Measurements from ENCODE around the gene CMIP. TPM values are rescaled to one million over a fixed set of nuclear protein-coding genes. Genes with fewer than 3 reads are reported as not detected.

The CMIP gene
- total and polyA plus RNA-seq, 10 of the 15 experiments (the other 5 are each of a cell fraction or from before 2014, with no cell fraction given) = 1.2 to 43.2 (median 4.4) TPM

DNA sequence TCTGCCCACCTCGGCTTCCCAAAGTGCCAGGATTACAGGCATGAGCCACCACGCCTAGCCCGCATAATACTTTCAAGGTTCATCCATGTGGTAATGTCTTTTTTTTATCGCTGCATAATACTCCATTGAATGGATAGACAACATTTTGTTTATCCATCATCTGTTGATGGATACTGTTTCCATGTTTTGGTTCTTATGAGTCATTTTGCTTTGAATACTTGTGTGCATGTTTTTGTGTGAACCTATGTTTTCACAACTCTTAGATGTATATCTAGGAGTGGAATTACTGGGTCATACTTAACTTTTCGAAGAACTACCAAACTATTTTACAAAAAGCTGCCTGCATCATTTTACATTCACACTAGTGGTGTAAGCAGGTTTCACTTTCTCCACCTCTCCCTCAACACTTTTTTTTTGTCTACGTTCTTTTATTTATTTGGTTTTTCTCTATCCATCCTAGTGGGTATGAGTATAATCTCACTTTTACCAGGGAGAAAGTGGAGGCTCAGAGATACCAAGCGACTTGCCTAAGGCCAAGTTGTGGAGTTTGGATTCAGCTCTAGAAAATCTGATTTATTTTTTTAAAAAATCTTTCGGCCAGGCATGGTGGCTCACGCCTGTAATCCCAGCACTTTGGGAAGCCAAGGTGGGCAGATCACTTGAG, 151.2 kb downstream of the CMIP start:
- WGBS (ENCODE audit: insufficient coverage, insufficient replicate concordance, low lambda C conversion rate, missing lambda C conversion rate) = 94% methylated on average over 9 of the region's 9 CpGs
- no TSS peak for BruUV-seq (replicated peaks)
- in situ Hi-C loops (cut with MboI) = no loop called here
- intact Hi-C loops (cut with micrococcal nuclease; ENCODE audit: unreplicated experiment) = no loop called here
- no peak overlapping the region for H3K27ac ChIP-seq (ENCODE audit: control insufficient read depth, insufficient read depth)
- ChIA-PET RAD21 (ENCODE audit: unreplicated experiment) (no interaction called here), POLR2A (interaction anchor here (0.6 to 0.7 kb wide), 2 partner anchors 99 to 138 kb away, joined by 3 to 4 read pairs; no protein-coding TSS in a partner anchor), SMC1A (ENCODE audit: uncharacterized antibody, unreplicated experiment) (no interaction called here), CTCF (interaction anchor here (1.0 kb wide), 1 partner anchor 115 kb away, joined by 3 read pairs; no protein-coding TSS in a partner anchor)
- no peaks in the 10 kb centered on the region; the same call in none of the 2 replicates for H4K20me1 ChIP-seq (ENCODE audit: control insufficient read depth, insufficient read depth)
- no peaks in the 10 kb centered on the region for H3K4me1 ChIP-seq (ENCODE audit: control insufficient read depth, insufficient read depth, low read length)
- ATAC-seq (no peak), FAIRE-seq (no peak), DNase-seq (ENCODE audit: low read depth, low spot score) (no peak)
- H3K4me3 ChIP-seq = no peak overlapping the region
- H2AFZ ChIP-seq (ENCODE audit: control insufficient read depth, low read depth, low read length) = no peak overlapping the region
- no peaks in the 10 kb centered on the region for H3K27me3 ChIP-seq (replicated peaks in 1 of 2; ENCODE audit: control insufficient read depth in 2 of 2, insufficient read depth in 2 of 2, low read length in 1 of 2)
- no peak overlapping the region for H3K9ac ChIP-seq (ENCODE audit: control insufficient read depth, insufficient read depth, low read length)
- no peak overlapping the region for H3K4me2 ChIP-seq (ENCODE audit: control insufficient read depth, insufficient read depth)
- H3K36me3 ChIP-seq (ENCODE audit: control insufficient read depth in 2 of 2, insufficient read depth in 2 of 2, low read length in 1 of 2) = peaks cover 0 to 1% of the 10 kb centered on the region in 2 experiments; a peak in 2 of 4 replicates
- no peaks in the 10 kb centered on the region for H3K9me3 ChIP-seq (replicated peaks; ENCODE audit: control insufficient read depth, insufficient read depth, low read length)
- H3K79me2 ChIP-seq (ENCODE audit: control insufficient read depth, insufficient read depth, low read length) = no peaks in the 10 kb centered on the region; the same call in 1 of the 2 replicates
- TF ChIP-seq JUNB (IDR thresholded peaks at IDR 0.05) = no peak
- no peak for TF ChIP-seq SUPT20H (IDR thresholded peaks at IDR 0.05; ENCODE audit: borderline replicate concordance, control insufficient read depth, low read depth, low read length)
- no peak for TF ChIP-seq MTA3 (IDR thresholded peaks at IDR 0.05; ENCODE audit: borderline replicate concordance, low read length)
- TF ChIP-seq, protein P1, sequence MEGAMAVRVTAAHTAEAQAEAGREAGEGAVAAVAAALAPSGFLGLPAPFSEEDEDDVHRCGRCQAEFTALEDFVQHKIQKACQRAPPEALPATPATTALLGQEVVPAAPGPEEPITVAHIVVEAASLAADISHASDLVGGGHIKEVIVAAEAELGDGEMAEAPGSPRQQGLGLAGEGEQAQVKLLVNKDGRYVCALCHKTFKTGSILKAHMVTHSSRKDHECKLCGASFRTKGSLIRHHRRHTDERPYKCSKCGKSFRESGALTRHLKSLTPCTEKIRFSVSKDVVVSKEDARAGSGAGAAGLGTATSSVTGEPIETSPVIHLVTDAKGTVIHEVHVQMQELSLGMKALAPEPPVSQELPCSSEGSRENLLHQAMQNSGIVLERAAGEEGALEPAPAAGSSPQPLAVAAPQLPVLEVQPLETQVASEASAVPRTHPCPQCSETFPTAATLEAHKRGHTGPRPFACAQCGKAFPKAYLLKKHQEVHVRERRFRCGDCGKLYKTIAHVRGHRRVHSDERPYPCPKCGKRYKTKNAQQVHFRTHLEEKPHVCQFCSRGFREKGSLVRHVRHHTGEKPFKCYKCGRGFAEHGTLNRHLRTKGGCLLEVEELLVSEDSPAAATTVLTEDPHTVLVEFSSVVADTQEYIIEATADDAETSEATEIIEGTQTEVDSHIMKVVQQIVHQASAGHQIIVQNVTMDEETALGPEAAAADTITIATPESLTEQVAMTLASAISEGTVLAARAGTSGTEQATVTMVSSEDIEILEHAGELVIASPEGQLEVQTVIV (IDR thresholded peaks at IDR 0.05; ENCODE audit: borderline replicate concordance, partially characterized antibody) = no peak
- TF ChIP-seq HDGF (IDR thresholded peaks at IDR 0.05) = no peak
- no peak for TF ChIP-seq RFX5 (IDR thresholded peaks at IDR 0.05; ENCODE audit: low read depth, low read length)
- TF ChIP-seq CREB1 (IDR thresholded peaks at IDR 0.05; ENCODE audit: low read depth) = no peak
- TF ChIP-seq, protein P2, sequence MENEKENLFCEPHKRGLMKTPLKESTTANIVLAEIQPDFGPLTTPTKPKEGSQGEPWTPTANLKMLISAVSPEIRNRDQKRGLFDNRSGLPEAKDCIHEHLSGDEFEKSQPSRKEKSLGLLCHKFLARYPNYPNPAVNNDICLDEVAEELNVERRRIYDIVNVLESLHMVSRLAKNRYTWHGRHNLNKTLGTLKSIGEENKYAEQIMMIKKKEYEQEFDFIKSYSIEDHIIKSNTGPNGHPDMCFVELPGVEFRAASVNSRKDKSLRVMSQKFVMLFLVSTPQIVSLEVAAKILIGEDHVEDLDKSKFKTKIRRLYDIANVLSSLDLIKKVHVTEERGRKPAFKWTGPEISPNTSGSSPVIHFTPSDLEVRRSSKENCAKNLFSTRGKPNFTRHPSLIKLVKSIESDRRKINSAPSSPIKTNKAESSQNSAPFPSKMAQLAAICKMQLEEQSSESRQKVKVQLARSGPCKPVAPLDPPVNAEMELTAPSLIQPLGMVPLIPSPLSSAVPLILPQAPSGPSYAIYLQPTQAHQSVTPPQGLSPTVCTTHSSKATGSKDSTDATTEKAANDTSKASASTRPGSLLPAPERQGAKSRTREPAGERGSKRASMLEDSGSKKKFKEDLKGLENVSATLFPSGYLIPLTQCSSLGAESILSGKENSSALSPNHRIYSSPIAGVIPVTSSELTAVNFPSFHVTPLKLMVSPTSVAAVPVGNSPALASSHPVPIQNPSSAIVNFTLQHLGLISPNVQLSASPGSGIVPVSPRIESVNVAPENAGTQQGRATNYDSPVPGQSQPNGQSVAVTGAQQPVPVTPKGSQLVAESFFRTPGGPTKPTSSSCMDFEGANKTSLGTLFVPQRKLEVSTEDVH (IDR thresholded peaks at IDR 0.05; ENCODE audit: low read depth, partially characterized antibody) = no peak
- TF ChIP-seq, protein P3, sequence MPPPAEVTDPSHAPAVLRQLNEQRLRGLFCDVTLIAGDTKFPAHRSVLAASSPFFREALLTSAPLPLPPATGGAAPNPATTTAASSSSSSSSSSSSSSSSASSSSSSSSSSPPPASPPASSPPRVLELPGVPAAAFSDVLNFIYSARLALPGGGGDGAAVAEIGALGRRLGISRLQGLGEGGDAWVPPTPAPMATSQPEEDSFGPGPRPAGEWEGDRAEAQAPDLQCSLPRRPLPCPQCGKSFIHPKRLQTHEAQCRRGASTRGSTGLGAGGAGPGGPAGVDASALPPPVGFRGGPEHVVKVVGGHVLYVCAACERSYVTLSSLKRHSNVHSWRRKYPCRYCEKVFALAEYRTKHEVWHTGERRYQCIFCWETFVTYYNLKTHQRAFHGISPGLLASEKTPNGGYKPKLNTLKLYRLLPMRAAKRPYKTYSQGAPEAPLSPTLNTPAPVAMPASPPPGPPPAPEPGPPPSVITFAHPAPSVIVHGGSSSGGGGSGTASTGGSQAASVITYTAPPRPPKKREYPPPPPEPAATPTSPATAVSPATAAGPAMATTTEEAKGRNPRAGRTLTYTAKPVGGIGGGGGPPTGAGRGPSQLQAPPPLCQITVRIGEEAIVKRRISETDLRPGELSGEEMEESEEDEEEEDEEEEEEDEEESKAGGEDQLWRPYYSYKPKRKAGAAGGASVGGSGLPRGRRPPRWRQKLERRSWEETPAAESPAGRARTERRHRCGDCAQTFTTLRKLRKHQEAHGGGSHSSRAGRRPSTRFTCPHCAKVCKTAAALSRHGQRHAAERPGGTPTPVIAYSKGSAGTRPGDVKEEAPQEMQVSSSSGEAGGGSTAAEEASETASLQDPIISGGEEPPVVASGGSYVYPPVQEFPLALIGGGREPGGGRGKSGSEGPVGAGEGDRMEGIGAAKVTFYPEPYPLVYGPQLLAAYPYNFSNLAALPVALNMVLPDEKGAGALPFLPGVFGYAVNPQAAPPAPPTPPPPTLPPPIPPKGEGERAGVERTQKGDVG (CRISPR knock-in tag; IDR thresholded peaks at IDR 0.05) = no peak
- TF ChIP-seq, protein P4, sequence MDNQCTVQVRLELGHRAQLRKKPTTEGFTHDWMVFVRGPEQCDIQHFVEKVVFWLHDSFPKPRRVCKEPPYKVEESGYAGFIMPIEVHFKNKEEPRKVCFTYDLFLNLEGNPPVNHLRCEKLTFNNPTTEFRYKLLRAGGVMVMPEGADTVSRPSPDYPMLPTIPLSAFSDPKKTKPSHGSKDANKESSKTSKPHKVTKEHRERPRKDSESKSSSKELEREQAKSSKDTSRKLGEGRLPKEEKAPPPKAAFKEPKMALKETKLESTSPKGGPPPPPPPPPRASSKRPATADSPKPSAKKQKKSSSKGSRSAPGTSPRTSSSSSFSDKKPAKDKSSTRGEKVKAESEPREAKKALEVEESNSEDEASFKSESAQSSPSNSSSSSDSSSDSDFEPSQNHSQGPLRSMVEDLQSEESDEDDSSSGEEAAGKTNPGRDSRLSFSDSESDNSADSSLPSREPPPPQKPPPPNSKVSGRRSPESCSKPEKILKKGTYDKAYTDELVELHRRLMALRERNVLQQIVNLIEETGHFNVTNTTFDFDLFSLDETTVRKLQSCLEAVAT (IDR thresholded peaks at IDR 0.05) = no peak
- TF ChIP-seq, protein P5, sequence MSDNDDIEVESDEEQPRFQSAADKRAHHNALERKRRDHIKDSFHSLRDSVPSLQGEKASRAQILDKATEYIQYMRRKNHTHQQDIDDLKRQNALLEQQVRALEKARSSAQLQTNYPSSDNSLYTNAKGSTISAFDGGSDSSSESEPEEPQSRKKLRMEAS (IDR thresholded peaks at IDR 0.05; ENCODE audit: low read depth, low read length) = no peak
- no peak for TF ChIP-seq FOXK2 (IDR thresholded peaks at IDR 0.05)
- no peak for TF ChIP-seq STAT3 (IDR thresholded peaks at IDR 0.05; ENCODE audit: low read depth, low read length)

Measured in GM12878 (cell line).